ENCODE measurements around the gene P2RX6. TPM values are rescaled to one million over a fixed set of nuclear protein-coding genes. Genes with fewer than 3 reads are reported as not detected.
A peak's percentile ranks its signal among the peaks of the same experiment; 100 is the strongest.

The P2RX6 gene
- total and polyA plus RNA-seq, 9 of the 15 experiments (the other 6 are each of a cell fraction or from before 2014, with no cell fraction given): 0.01 to 3.9 (median 1.5) TPM; not detected in 1

DNA sequence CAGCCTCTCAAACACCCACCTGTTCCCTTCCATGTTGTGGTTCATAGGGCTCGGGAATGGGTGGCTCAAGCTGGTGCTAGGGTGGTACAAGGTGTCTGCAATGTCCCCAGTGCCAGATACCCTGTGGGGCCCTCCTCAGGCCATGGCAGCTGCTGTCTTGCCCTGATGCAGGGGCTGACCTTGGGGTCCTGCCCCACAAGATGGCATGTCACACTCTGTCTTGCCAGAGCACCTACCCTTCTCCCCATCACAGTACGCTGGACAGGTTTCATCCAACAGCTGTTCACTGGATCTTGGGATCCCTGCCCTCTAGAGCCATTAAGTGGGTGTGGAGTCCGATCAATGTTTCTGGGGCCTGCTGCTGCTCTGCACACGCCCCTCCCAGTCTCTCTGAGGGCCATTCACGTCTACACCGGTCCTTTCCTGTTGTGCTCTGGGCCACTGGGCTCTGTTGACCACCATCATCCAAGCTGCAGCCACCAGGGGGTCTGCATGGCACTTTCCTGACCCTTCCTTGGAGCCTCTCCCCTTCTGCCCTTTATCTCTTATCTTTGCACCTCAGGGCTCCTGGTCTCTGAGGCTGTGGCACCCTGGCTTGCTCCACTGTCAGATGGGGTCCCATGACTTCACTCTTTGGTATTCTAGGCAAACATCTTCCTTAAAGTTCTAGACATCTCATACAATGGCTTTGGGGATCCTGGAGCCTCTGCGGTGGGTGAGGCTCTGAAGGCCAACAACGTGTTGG, 37.9 kb downstream of the P2RX6 start (continued):
- TF ChIP-seq, protein P1, sequence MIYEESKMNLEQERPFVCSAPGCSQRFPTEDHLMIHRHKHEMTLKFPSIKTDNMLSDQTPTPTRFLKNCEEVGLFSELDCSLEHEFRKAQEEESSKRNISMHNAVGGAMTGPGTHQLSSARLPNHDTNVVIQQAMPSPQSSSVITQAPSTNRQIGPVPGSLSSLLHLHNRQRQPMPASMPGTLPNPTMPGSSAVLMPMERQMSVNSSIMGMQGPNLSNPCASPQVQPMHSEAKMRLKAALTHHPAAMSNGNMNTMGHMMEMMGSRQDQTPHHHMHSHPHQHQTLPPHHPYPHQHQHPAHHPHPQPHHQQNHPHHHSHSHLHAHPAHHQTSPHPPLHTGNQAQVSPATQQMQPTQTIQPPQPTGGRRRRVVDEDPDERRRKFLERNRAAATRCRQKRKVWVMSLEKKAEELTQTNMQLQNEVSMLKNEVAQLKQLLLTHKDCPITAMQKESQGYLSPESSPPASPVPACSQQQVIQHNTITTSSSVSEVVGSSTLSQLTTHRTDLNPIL (CRISPR knock-in tag; IDR thresholded peaks at IDR 0.05): peak; percentile 53; the same call in 1 of the 2 replicates
- TF ChIP-seq TEAD1 (CRISPR knock-in tag; IDR thresholded peaks at IDR 0.05) (no peak), ILF3 (IDR thresholded peaks at IDR 0.05; ENCODE audit: borderline replicate concordance) (no peak), KLF1 (tag; IDR thresholded peaks at IDR 0.05) (peak; percentile 35; the same call in 1 of the 2 replicates), KDM2B (CRISPR knock-in tag; IDR thresholded peaks at IDR 0.05) (no peak), TAF9B (IDR thresholded peaks at IDR 0.05; ENCODE audit: partially characterized antibody) (no peak), HDAC3 (IDR thresholded peaks at IDR 0.05; ENCODE audit: borderline replicate concordance, partially characterized antibody) (no peak), CBFA2T3 (IDR thresholded peaks at IDR 0.05) (peak; percentile 54), ZNF408 (CRISPR knock-in tag; IDR thresholded peaks at IDR 0.05; ENCODE audit: low read depth) (no peak), LCOR (CRISPR knock-in tag; IDR thresholded peaks at IDR 0.05) (no peak), ZZZ3 (IDR thresholded peaks at IDR 0.05) (no peak), STAT6 (CRISPR knock-in tag; IDR thresholded peaks at IDR 0.05) (no peak), ZNF175 (CRISPR knock-in tag; IDR thresholded peaks at IDR 0.05; ENCODE audit: low read depth) (no peak), COPS2 (conservative IDR thresholded peaks at IDR 0.05) (no peak), STAT5A (IDR thresholded peaks at IDR 0.05; ENCODE audit: borderline replicate concordance, low read length) (no peak), SAFB2 (IDR thresholded peaks at IDR 0.05; ENCODE audit: borderline replicate concordance, low read depth, low read length, severe bottlenecking) (no peak), CHD2 (IDR thresholded peaks at IDR 0.05; ENCODE audit: low read depth, low read length) (no peak), ZNF384 (IDR thresholded peaks at IDR 0.05; ENCODE audit: low read depth, low read length) (no peak), POU5F1 (IDR thresholded peaks at IDR 0.05; ENCODE audit: borderline replicate concordance, low read depth, low read length, partially characterized antibody) (no peak), ZNF436 (CRISPR knock-in tag; IDR thresholded peaks at IDR 0.05) (no peak), BHLHE40 (IDR thresholded peaks at IDR 0.05; ENCODE audit: low read length) (no peak)
- TF ChIP-seq, protein P2, sequence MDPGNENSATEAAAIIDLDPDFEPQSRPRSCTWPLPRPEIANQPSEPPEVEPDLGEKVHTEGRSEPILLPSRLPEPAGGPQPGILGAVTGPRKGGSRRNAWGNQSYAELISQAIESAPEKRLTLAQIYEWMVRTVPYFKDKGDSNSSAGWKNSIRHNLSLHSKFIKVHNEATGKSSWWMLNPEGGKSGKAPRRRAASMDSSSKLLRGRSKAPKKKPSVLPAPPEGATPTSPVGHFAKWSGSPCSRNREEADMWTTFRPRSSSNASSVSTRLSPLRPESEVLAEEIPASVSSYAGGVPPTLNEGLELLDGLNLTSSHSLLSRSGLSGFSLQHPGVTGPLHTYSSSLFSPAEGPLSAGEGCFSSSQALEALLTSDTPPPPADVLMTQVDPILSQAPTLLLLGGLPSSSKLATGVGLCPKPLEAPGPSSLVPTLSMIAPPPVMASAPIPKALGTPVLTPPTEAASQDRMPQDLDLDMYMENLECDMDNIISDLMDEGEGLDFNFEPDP (CRISPR knock-in tag; IDR thresholded peaks at IDR 0.05): no peak
- TF ChIP-seq, protein P3, sequence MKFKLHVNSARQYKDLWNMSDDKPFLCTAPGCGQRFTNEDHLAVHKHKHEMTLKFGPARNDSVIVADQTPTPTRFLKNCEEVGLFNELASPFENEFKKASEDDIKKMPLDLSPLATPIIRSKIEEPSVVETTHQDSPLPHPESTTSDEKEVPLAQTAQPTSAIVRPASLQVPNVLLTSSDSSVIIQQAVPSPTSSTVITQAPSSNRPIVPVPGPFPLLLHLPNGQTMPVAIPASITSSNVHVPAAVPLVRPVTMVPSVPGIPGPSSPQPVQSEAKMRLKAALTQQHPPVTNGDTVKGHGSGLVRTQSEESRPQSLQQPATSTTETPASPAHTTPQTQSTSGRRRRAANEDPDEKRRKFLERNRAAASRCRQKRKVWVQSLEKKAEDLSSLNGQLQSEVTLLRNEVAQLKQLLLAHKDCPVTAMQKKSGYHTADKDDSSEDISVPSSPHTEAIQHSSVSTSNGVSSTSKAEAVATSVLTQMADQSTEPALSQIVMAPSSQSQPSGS (CRISPR knock-in tag; IDR thresholded peaks at IDR 0.05): no peak

Measured in K562 (cell line).